ENCODE results near the gene CXCL6.

Gene CXCL6

DNA sequence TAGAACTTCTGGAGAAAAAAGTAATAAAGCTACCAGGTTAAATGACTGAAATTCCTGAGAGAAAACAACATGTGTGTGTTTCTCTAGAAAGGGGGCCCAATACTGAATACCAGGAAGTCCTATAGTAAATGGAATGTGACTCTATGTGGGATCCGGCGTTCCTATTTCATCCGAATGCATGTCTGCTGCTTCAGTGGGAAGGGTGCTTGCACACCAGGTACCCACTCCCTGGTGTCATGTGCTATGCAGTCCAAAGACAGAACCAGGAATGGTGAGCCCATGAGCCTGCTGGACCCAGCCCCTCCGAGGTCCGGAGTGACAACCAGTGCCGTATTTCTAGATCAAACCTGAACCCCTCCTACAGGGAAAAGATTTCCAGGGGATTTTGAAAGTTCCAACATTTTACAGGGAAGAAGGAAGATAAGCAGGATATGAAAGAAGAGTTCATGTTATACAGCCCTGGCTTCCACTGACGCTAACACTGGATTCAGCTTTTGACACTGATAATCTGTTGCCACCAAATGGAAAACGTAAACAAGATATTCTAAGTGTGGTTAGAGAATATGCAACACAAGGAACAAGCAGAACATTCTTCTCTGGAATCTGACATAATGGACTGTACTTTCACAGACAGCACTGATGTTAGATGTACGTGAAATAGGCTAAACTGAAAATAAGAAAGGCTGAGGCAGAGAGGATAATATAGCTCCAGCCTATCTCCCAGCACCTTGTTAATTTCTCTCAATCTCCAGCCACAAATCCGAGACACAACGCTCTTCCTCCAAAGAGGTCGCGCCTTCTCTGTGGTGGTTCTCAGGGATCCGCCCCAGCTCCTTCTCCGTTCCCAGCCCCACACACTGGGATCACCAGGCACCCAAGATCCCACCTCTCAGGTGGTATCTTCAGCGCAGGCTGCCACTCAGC lies 32.0 kb downstream of the CXCL6 start:
- DNase-seq: no peak

DNA sequence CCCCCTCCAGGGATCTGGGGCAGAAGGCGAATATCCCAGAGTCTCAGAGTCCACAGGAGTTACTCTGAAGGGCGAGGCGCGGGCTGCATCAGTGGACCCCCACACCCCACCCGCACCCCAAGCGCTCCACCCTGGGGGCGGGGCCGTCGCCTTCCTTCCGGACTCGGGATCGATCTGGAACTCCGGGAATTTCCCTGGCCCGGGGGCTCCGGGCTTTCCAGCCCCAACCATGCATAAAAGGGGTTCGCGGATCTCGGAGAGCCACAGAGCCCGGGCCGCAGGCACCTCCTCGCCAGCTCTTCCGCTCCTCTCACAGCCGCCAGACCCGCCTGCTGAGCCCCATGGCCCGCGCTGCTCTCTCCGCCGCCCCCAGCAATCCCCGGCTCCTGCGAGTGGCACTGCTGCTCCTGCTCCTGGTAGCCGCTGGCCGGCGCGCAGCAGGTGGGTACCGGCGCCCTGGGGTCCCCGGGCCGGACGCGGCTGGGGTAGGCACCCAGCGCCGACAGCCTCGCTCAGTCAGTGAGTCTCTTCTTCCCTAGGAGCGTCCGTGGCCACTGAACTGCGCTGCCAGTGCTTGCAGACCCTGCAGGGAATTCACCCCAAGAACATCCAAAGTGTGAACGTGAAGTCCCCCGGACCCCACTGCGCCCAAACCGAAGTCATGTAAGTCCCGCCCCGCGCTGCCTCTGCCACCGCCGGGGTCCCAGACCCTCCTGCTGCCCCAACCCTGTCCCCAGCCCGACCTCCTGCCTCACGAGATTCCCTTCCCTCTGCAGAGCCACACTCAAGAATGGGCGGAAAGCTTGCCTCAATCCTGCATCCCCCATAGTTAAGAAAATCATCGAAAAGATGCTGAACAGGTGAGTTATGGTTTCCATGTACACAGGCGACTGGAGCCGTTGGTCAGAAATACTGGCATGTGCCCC lies 32.9 kb downstream of the CXCL6 start, which contains the start of gene CXCL1:
Gene CXCL1 (plus strand): TSS at position 264 of the 926 bp plus-strand sequence. CDS start 78 bp downstream, at position 342.
- peak; percentile 83 for DNase-seq

DNA sequence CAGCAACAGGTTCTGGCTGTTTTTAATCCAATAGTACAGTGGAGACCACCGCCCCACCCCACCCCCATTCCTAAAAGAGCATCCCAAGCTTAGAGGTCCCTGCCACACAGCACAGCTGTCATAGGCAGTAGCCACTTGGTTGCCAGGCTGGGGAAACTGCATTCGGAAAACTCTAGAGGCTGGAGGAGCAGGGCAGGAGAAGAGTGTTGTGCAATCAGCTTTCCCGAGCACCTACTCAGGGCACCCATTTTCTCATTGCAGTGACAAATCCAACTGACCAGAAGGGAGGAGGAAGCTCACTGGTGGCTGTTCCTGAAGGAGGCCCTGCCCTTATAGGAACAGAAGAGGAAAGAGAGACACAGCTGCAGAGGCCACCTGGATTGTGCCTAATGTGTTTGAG lies 33.8 kb downstream of the CXCL6 start:
- DNase-seq: no peak

DNA sequence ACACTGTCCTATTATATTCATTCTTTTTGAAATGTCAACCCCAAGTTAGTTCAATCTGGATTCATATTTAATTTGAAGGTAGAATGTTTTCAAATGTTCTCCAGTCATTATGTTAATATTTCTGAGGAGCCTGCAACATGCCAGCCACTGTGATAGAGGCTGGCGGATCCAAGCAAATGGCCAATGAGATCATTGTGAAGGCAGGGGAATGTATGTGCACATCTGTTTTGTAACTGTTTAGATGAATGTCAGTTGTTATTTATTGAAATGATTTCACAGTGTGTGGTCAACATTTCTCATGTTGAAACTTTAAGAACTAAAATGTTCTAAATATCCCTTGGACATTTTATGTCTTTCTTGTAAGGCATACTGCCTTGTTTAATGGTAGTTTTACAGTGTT lies 34.3 kb downstream of the CXCL6 start:
- no peak for DNase-seq

GRCh38 chr4:73871511-73872310 lies 35.2 kb downstream of the CXCL6 start:
- no peak for DNase-seq

DNA sequence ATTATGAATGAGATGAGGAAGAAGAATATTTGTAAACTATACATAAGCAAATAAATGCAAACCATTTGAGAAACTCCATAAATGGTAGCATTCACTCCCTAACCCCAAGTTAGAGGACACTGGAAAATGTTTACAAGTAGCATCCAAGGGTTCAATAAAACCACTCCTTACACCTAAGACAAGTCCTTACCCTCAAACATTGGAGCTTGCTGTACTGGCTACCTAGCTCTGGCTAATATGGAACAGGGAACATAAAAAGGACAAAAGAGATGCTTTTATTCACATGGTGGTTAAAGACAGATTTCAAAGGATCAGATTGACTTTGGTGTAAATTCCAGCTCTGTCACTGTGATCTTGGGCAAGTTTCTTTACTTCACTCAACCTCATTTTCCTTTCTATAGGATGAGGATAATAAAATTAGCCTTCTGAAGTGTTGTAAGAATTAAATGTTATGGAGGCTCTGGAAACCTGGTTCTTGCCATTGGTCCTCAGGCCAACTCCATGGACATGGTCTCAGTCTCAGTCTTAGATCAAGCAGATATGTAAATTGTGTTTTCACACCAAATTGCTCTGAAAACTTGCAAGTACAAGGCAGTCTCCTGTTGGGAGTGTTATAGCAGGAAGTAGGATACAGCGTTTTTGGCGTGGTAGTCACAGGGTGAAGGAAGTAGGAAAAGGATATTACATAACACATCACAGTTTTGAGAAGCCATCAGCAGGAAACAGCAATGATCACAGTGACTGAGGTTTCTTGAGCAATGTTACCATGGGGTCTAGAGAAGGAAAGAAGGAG lies 36.0 kb downstream of the CXCL6 start:
- DNase-seq: no peak

DNA sequence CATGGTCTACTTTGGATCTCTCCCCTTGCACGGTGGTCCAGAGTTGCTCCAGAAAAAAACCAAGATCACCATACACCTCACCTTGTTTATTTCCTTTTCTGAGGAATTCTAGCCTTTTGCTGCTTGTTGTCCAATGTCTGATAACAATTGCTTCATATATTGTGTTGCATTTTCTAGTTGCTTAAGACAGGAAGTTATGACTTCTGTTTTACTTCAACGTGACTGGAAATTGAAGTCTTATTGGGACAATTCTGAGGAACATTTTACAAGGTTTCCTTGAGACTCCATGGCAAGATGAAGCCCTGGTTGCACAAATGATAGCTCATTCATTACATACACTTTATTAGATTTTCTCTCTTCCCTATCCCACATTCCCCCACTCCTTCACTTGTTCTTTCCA lies 37.9 kb downstream of the CXCL6 start:
- no peak for DNase-seq

DNA sequence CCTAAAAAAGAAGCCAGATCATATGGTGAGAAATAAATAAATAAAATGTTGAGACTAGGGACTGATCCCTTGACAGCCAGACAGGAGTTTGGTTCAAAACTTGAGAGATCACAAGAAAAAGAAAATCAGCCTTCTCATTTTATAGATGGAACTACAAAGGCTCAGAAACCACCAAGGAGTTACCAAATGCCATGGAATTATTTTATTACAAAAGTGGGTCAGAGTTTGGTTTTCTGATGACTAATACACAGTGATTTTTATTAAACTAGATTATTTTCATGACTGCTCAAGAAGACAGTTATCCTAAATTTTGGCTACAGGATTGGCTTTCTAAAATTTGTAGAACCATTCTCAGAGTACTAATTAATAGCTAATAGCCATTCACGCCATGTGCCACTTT lies 38.9 kb downstream of the CXCL6 start:
- no peak for DNase-seq

DNA sequence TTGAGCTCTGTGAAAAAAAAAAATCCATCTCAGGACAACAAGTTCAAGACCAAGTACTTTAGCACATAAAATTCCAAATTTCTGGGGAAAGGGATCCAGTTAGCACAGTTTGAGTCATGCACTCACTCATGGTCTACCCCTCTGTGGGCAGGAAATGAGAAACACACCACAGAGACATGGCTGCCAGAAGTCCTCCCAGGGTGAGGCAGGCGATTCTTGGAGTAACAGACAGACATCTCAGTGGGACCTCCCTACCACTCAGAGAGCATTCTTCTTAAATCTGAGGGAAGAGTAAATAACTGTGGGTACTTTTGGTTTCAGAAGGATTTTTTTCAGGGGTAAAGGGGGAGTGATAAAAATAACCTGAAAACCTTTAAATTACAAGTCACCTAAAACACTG lies 46.8 kb downstream of the CXCL6 start:
- no peak for DNase-seq

DNA sequence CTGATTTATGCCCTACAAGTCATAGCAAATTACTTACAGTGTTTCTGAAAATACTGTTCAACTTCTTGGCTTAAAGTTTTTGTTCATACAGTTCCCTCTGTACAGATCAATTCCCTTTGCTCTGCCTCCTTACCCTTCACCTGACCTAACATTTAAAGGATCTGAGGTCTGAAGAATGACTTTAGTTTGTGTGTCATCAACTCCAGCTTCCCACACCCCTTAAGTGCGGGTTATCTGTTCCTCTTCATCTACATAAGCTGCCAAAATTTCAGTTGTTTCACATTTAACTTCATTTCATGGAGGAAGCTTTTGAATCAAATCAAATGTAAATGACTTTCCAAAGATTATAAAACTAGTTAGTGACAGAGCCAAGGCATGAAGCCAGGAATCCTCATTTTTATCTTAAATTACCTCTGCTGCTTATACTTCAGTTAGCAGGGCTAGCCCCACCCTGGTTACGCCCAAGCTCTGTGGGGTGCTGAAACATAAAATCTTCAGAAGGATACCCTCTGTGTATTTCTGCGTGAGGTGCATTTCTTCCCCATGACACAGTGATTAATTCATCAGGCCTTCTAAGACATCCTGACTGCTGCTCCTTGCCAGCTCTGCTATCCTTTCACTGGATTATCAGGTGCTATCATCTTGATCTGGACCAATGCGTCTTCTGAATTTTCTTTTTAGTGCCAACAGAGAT lies 49.2 kb downstream of the CXCL6 start:
- no peak for DNase-seq
